Skeletal muscle satellite cell (primary cell): Measurements from ENCODE around the gene ZNF320. TPM values are rescaled to one million over a fixed set of nuclear protein-coding genes. Genes with fewer than 3 reads are reported as not detected.
"Not testable (repeated sequence)": the region's sequence is repeated elsewhere in the genome, so short reads cannot be mapped to it uniquely, and the experiment has no call there.

ENCODE experiments used
- H3K27me3 ChIP-seq: 2 replicates; pipeline ENCODE4 v1.7.0; 2013; ENCODE audit warnings: low read length; ENCODE audit not compliant: control insufficient read depth, insufficient read depth
- H3K36me3 ChIP-seq: 2 replicates; pipeline ENCODE4 v1.7.0; 2013; ENCODE audit warnings: mild to moderate bottlenecking, control low read depth, low read length; ENCODE audit not compliant: insufficient read depth
- H3K4me1 ChIP-seq: 2 replicates; pipeline ENCODE4 v1.7.0; 2013; ENCODE audit warnings: low read length; ENCODE audit not compliant: control insufficient read depth, insufficient read depth
- H3K4me2 ChIP-seq: 2 replicates; pipeline ENCODE4 v1.7.0; 2013; ENCODE audit warnings: mild to moderate bottlenecking, low read length
- H3K4me3 ChIP-seq: 2 replicates; pipeline ENCODE4 v1.7.0; 2013; ENCODE audit warnings: low read length
- H3K9ac ChIP-seq: 2 replicates; pipeline ENCODE4 v1.7.0; 2013; ENCODE audit warnings: mild to moderate bottlenecking, low read depth, low read length, moderate library complexity
- H3K9me3 ChIP-seq: replicated peaks from 2 replicates; pipeline ENCODE4 v1.7.0; 2013; ENCODE audit warnings: mild to moderate bottlenecking, control low read depth, low read length
- total RNA-seq: library from RNA; depleted of rRNA; stranded (reverse); fragments of >200 nt; gene quantifications from 2 replicates; pipeline ENCODE4 v1.2.3, GENCODE V29; 2012; rRNA removed

Gene ZNF320
- 4.8 and 7.4 TPM in 2 replicates for total RNA-seq

DNA sequence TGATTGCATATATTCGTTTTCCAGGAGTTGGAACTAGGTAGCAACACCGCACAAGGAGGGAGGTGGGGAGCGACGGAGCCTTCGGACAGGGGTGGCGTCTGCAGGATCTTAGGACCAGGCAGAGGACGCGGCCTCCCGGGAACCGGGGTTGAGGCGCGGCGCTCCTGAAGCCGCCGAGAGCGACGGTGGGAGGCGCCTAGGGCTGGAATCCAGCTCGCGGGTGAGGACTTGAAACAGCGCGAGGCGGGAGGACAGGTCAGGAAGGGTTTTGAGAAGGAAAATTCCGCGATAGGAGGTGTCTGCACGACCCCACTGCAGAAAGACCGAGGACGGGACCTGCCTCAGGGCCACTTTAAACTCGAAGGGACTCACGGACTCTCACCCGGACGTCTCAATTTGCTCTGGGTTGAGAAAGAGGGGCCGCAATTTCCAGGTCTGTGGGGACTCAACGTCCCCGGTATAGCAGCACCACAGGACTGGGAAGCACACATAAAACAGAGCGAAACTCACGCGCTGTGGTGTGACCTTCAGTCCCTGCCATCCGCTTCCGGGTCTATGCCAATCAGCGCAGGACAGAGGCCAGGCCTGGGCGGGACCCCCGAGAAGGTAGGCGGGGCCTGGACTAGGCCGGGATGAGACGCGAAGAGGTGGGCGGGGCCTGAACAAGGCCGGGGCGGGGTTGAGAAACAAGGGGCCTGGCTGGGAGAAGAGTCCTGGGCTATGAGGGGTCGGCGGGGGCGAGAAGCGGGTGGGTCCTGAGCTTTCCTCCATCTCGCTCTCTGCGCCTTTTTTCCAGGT is at the start of gene ZNF320:
TSS of gene ZNF320 (minus strand) at position 498 of the 798 bp plus-strand sequence. CDS start 7,380 bp downstream, outside the sequence.
- peaks cover 5% of the 10 kb centered on the region for H3K4me1 ChIP-seq
- peak within 1 kb of the TSS; percentile 99 for H3K9ac ChIP-seq
- H3K4me3 ChIP-seq, result peak within 1 kb of the TSS; percentile 100
- peak within 1 kb of the TSS; percentile 98 for H3K4me2 ChIP-seq
- no peaks in the 10 kb centered on the region for H3K9me3 ChIP-seq
- H3K27me3 ChIP-seq, result no peaks in the 10 kb centered on the region
- peaks cover 8% of the 10 kb centered on the region for H3K36me3 ChIP-seq

GRCh38 chr19:52946322-52947310 is 49.2 kb upstream of the ZNF320 start:
- no peaks in the 10 kb centered on the region for H3K27me3 ChIP-seq
- H3K4me2 ChIP-seq, result no peak overlapping the region
- H3K9ac ChIP-seq, result no peak overlapping the region
- H3K4me1 ChIP-seq, result no peaks in the 10 kb centered on the region
- H3K9me3 ChIP-seq, result peaks cover 38% of the 10 kb centered on the region
- no peak overlapping the region for H3K4me3 ChIP-seq
- peaks cover 24% of the 10 kb centered on the region for H3K36me3 ChIP-seq

DNA sequence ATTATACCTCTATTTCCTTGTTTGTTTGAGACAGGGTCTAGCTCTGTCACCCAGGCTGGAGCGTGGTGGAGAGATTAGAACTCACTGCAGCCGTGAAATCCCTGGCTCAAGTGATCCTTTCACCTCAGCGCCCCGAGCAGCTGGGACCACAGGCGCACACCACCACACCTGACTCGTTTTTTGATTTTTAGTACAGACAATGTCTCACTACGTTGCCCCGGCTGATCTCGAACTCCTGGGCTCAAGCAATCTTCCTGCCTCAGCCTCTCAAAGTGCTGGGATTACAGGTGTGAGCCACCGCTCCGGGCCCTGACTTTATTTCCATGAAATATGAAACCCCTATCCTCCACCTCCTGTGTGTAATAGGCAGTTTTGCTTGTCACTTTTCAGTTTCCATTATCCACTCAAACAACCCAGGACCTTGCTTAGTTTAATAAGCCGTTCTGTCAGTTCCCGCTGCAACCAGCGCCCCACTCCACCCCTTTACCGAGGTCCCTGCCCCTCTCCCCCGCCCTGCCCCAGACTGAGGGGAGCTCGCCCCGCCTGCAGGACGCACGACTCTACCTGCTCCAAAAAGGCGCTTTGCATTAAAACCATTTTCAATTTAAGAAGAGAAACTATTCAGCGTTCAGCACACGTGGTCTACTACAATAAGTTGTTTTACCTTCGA is 48.4 kb upstream of the ZNF320 start:
- H3K4me1 ChIP-seq, result no peaks in the 10 kb centered on the region
- H3K4me3 ChIP-seq, result no peak overlapping the region
- H3K36me3 ChIP-seq, result peaks cover 16% of the 10 kb centered on the region
- no peak overlapping the region for H3K4me2 ChIP-seq
- no peaks in the 10 kb centered on the region for H3K27me3 ChIP-seq
- peaks cover 32% of the 10 kb centered on the region for H3K9me3 ChIP-seq
- no peak overlapping the region for H3K9ac ChIP-seq

DNA sequence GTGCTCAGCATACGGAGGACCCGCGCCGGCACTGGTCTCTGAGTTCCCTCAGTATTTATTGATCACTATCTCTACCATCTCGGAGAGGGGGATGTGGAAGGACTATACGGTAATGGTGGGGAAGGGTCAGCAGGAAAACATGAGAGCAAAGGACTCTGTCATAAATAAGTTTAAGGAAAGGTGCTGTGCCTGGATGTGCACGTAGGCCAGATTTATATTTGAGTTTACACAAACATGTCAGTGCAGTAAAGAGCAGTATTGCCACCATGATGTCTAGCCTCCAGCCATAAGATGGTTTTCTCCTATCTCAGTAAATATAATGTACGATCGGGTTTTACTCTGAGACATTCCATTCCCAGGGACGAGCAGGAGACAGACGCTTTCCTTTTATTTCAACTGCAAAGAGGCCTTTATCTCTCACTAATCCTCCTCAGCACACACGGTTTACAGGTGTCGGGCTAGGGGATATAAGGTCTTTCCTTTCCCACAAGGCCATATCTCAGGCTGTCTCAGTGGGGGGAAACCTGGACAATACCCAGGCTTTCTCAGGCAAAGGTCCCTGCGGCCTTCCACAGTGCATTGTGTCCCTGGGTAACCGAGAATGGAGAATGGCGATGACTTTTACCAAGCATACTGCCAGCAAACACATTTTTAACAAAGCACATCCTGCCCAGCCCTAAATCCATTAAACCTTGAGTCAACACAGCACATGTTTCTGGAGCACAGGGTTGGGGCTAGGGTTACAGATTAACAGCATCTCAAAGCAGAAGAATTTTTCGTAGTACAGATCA is 47.5 kb upstream of the ZNF320 start:
- not testable (repeated sequence) for H3K27me3 ChIP-seq, H3K4me3 ChIP-seq
- H3K9me3 ChIP-seq, result peaks cover 24% of the 10 kb centered on the region

DNA sequence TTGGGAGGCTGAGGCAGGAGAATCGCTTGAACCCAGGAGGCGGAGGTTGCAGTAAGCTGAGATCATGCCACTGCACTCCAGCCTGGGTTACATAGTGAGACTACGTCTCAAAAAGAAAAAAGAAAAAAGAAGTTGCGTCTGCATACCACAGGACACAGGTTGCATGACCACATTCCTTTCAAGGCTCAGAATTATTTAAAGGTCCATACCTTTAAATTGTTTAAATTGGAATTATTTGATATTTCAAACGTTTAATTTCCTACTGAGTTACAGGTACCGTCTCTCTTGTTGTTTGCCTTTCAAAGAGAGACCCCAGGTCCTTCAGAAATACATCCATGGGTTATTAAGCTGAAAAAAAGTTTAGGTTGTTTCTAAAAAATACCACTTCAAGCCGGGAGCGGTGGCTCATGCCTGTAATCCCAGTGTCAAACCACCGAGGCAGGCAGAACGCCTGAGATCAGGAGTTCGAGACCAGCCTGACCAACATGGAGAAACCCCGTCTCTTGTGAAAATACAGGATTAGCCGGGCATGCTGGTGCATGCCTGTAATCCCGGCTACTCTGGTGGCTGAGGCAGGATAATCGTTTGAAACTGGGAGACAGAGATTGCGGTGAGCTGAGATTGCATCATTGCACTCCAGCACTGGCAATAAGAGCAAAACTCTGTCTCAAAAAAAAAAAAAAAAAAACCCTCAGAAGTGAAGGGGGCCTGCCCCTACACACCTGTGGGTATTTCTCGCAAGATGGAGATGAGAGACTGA is 46.6 kb upstream of the ZNF320 start:
- Histone ChIP-seq H3K27me3 (no peaks in the 10 kb centered on the region), H3K4me2 (no peak overlapping the region), H3K4me3 (no peak overlapping the region), H3K36me3 (no peaks in the 10 kb centered on the region), H3K9ac (no peak overlapping the region), H3K4me1 (no peaks in the 10 kb centered on the region), H3K9me3 (peaks cover 17% of the 10 kb centered on the region)

More for the DNA sequence above, 47.5 kb upstream of the ZNF320 start:
- not testable (repeated sequence) for H3K9ac ChIP-seq, H3K4me1 ChIP-seq, H3K4me2 ChIP-seq, H3K36me3 ChIP-seq

DNA sequence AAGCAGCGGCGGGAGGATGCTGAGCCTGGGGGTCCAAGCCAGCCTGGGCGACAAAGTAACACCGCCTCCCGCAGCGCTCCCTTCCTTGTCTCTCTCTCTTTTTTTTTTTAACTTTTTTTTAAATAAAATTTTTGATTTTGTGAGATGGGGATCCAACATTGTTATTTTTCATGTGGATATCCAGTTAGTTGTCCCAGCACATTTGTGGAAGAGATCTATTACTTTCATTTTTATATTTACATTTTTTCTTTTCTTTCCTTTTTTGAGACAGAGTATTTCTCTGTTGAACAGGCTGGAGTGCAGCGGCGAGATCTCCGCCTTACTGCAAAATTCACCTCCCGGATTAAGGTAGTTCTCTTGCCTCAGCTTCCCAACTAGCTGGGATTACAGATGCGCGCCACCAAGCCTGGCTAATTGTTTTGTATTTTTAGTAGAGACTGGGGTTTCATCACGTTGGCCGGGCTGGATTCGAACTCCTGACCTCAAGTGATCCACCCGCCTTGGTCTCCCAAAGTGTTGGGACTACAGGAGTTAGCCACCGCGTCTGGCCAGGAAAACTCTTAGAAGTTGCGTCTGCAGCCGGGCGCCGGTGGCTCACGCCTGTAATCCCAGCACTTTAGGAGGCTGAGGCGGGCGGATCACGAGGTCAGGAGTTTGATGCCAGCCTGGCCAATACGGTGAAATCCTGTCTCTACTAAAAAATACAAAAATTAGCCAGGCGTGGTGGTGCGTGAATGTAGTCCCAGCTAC is 45.9 kb upstream of the ZNF320 start:
- peak overlapping the region; percentile 83 for H3K4me3 ChIP-seq
- H3K4me1 ChIP-seq, result no peaks in the 10 kb centered on the region
- H3K36me3 ChIP-seq, result no peaks in the 10 kb centered on the region
- H3K27me3 ChIP-seq, result no peaks in the 10 kb centered on the region
- peak overlapping the region; percentile 81 for H3K4me2 ChIP-seq
- peaks cover 11% of the 10 kb centered on the region for H3K9me3 ChIP-seq
- peak overlapping the region; percentile 44 for H3K9ac ChIP-seq

GRCh38 chr19:52942386-52943133 is 45.1 kb upstream of the ZNF320 start:
- H3K27me3 ChIP-seq, result no peaks in the 10 kb centered on the region
- H3K4me3 ChIP-seq, result peak overlapping the region; percentile 83
- no peaks in the 10 kb centered on the region for H3K4me1 ChIP-seq
- H3K9me3 ChIP-seq, result peaks cover 7% of the 10 kb centered on the region
- H3K9ac ChIP-seq, result peak overlapping the region; percentile 86
- H3K4me2 ChIP-seq, result peak overlapping the region; percentile 81
- H3K36me3 ChIP-seq, result no peaks in the 10 kb centered on the region

GRCh38 chr19:52941941-52942385 is 44.5 kb upstream of the ZNF320 start:
- Histone ChIP-seq H3K27me3 (no peaks in the 10 kb centered on the region), H3K9ac (peak overlapping the region; percentile 86), H3K36me3 (peaks cover 5% of the 10 kb centered on the region), H3K4me1 (no peaks in the 10 kb centered on the region), H3K4me3 (peak overlapping the region; percentile 83), H3K4me2 (peak overlapping the region; percentile 81), H3K9me3 (peaks cover 3% of the 10 kb centered on the region)

DNA sequence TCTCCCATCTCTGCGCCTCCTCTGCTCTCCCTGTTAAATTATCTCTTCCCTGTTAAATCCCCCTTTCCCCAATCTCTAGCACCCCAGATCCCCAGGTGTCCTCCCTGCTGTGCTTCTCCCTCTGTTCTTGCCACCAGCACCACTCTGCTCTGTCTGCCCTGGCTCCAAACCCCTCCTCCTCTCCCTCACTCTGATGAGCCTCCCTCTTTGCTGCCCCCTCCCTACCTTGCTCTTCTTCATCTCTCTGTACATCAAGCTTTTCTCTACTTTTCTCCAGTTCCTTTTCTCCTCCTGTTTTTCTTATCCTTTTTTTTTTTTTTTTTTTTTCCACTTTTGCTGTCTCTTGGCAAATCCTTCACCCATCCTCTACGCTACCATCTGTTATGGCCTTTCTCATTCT is 44.1 kb upstream of the ZNF320 start:
- H3K4me1 ChIP-seq, H3K9me3 ChIP-seq, H3K27me3 ChIP-seq, H3K36me3 ChIP-seq: not testable (repeated sequence)
- peak overlapping the region; percentile 83 for H3K4me3 ChIP-seq
- peak overlapping the region; percentile 81 for H3K4me2 ChIP-seq
- peak overlapping the region; percentile 86 for H3K9ac ChIP-seq
